Activated CD8-positive, alpha-beta memory T cell treated with anti-CD3 and anti-CD28 coated beads, Interleukin-2, amount 50 U/mL, for 1 hour (primary cell): ENCODE measurements around the gene NAA16.
"Not testable (repeated sequence)": the region's sequence is repeated elsewhere in the genome, so short reads cannot be mapped to it uniquely, and the experiment has no call there.

Experiments
- DNase-seq: peaks from one replicate; pipeline ENCODE4 v3.0.0-alpha.2; 2020; ENCODE audit errors: extremely low read depth

The NAA16 gene

GRCh38 chr13:41356385-41356648 lies 45.2 kb downstream of the NAA16 start:
- not testable (repeated sequence) for DNase-seq

GRCh38 chr13:41356786-41357185 lies 45.7 kb downstream of the NAA16 start:
- DNase-seq = peak; percentile 10

- DNase-seq = no peak
Observed at GRCh38 chr13:41361491-41361890, 50.4 kb downstream of the NAA16 start.

GRCh38 chr13:41364043-41364442 lies 53.0 kb downstream of the NAA16 start:
- DNase-seq = no peak

GRCh38 chr13:41365631-41366030 lies 54.6 kb downstream of the NAA16 start:
- no peak for DNase-seq

GRCh38 chr13:41370736-41371135 lies 59.7 kb downstream of the NAA16 start:
- DNase-seq = no peak

GRCh38 chr13:41377446-41377845 lies 66.4 kb downstream of the NAA16 start:
- DNase-seq = no peak

GRCh38 chr13:41382431-41382830 lies 71.4 kb downstream of the NAA16 start:
- no peak for DNase-seq

GRCh38 chr13:41383386-41383785 lies 72.3 kb downstream of the NAA16 start:
- no peak for DNase-seq

GRCh38 chr13:41384749-41385503 lies 73.9 kb downstream of the NAA16 start:
- no peak for DNase-seq

- no peak for DNase-seq
Observed at GRCh38 chr13:41386211-41386610, 75.1 kb downstream of the NAA16 start.

- DNase-seq = no peak
Observed at GRCh38 chr13:41387576-41387975, 76.5 kb downstream of the NAA16 start.

GRCh38 chr13:41388143-41388881 lies 77.2 kb downstream of the NAA16 start:
- no peak for DNase-seq

- DNase-seq = no peak
Observed at GRCh38 chr13:41389580-41389979, 78.5 kb downstream of the NAA16 start.

- DNase-seq = no peak
Observed at GRCh38 chr13:41394166-41394565, 83.1 kb downstream of the NAA16 start.

- DNase-seq = no peak
Observed at GRCh38 chr13:41398494-41399170, 87.6 kb downstream of the NAA16 start.

- no peak for DNase-seq
Observed at GRCh38 chr13:41401366-41401765, 90.3 kb downstream of the NAA16 start.

- no peak for DNase-seq
Observed at GRCh38 chr13:41402691-41403511, 91.8 kb downstream of the NAA16 start.

GRCh38 chr13:41403983-41404382 lies 92.9 kb downstream of the NAA16 start:
- DNase-seq = no peak

- DNase-seq = no peak
Observed at GRCh38 chr13:41405367-41405766, 94.3 kb downstream of the NAA16 start.

GRCh38 chr13:41407380-41407779 lies 96.3 kb downstream of the NAA16 start:
- no peak for DNase-seq

GRCh38 chr13:41408121-41408520 lies 97.1 kb downstream of the NAA16 start:
- DNase-seq = no peak
